Activated T-helper 1 cell treated with anti-CD3 and anti-CD28 coated beads, Interleukin-12 subunit alpha, Interleukin-12 subunit beta, Interleukin-2, Interleukin-4 antibody, amounts not matched to agents 30 ng/mL and 10 ng/mL and 1 ng/mL, durations not matched to agents 14 hours and 24 hours and 36 hours (primary cell): ENCODE measurements around the gene FCER2. TPM values are rescaled to one million over a fixed set of nuclear protein-coding genes. Genes with fewer than 3 reads are reported as not detected.

Experiments
- DNase-seq: peaks from one replicate; pipeline ENCODE4 v3.0.0; 2021; ENCODE audit warnings: low spot score
- H3K27ac Mint-ChIP-seq: one replicate; pipeline ENCODE4 v1.8.0; 2021; ENCODE audit warnings: mild to moderate bottlenecking, mixed read lengths
- H3K27me3 Mint-ChIP-seq: one replicate; pipeline ENCODE4 v1.8.0; 2022; ENCODE audit warnings: mild to moderate bottlenecking, moderate library complexity, mixed read lengths; ENCODE audit not compliant: insufficient read depth
- H3K36me3 Mint-ChIP-seq: one replicate; pipeline ENCODE4 v1.8.0; 2021; ENCODE audit warnings: low read depth, mixed read lengths
- H3K4me1 Mint-ChIP-seq: one replicate; pipeline ENCODE4 v1.8.0; 2021; ENCODE audit warnings: low read depth, mixed read lengths
- H3K4me3 Mint-ChIP-seq: one replicate; pipeline ENCODE4 v1.8.0; 2021; ENCODE audit warnings: mild to moderate bottlenecking, moderate library complexity, mixed read lengths
- H3K9me3 Mint-ChIP-seq: one replicate; pipeline ENCODE4 v1.8.0; 2021; ENCODE audit warnings: mixed read lengths
- intact Hi-C: fragments of 100-400 bp; cut with micrococcal nuclease; formaldehyde crosslinking; loops from one replicate; pipeline ENCODE4 v1.15.1; 2024
- total RNA-seq: library from RNA; stranded (reverse); gene quantifications from 2 replicates; pipeline ENCODE4 v1.2.3, GENCODE V29; 2022

FCER2 gene
- total RNA-seq, 1 donor from 2014 or later, result not detected

- no peak for DNase-seq
- Mint-ChIP-seq H3K9me3 (no peaks in the 10 kb centered on the region), H3K27me3 (no peaks in the 10 kb centered on the region), H3K4me3 (no peak overlapping the region), H3K36me3 (peaks cover 13% of the 10 kb centered on the region), H3K27ac (no peak overlapping the region), H3K4me1 (peaks cover 18% of the 10 kb centered on the region)
- intact Hi-C loops, result no loop called here
Observed at GRCh38 chr19:7642295-7643030, 59.5 kb downstream of the FCER2 start.

- peaks cover 13% of the 10 kb centered on the region for H3K36me3 Mint-ChIP-seq
Observed at GRCh38 chr19:7641290-7642276, 60.3 kb downstream of the FCER2 start.

GRCh38 chr19:7640803-7641202 is 61.1 kb downstream of the FCER2 start:
- no peak overlapping the region for H3K4me3 Mint-ChIP-seq
- peaks cover 22% of the 10 kb centered on the region for H3K4me1 Mint-ChIP-seq
- H3K36me3 Mint-ChIP-seq, result peaks cover 12% of the 10 kb centered on the region
- no peaks in the 10 kb centered on the region for H3K9me3 Mint-ChIP-seq
- no peak overlapping the region for H3K27ac Mint-ChIP-seq
- H3K27me3 Mint-ChIP-seq, result no peaks in the 10 kb centered on the region
- intact Hi-C loops, result no loop called here
- no peak for DNase-seq

More at GRCh38 chr19:7641290-7642276, 60.3 kb downstream of the FCER2 start:
- Mint-ChIP-seq H3K9me3 (no peaks in the 10 kb centered on the region), H3K4me1 (peaks cover 18% of the 10 kb centered on the region), H3K27ac (no peak overlapping the region), H3K4me3 (no peak overlapping the region), H3K27me3 (no peaks in the 10 kb centered on the region)
- intact Hi-C loops, result no loop called here
- DNase-seq, result no peak

GRCh38 chr19:7639863-7640348 is 62.0 kb downstream of the FCER2 start:
- Mint-ChIP-seq H3K4me1 (peaks cover 31% of the 10 kb centered on the region), H3K4me3 (peak overlapping the region; percentile 12), H3K27me3 (no peaks in the 10 kb centered on the region), H3K9me3 (no peaks in the 10 kb centered on the region), H3K27ac (no peak overlapping the region), H3K36me3 (peaks cover 8% of the 10 kb centered on the region)
- intact Hi-C loops, result no loop called here
- no peak for DNase-seq

- intact Hi-C loops, result no loop called here
- Mint-ChIP-seq H3K36me3 (peaks cover 8% of the 10 kb centered on the region), H3K4me3 (peak overlapping the region; percentile 77), H3K4me1 (peaks cover 35% of the 10 kb centered on the region), H3K27ac (no peak overlapping the region), H3K27me3 (no peaks in the 10 kb centered on the region), H3K9me3 (no peaks in the 10 kb centered on the region)
- no peak for DNase-seq
Observed at GRCh38 chr19:7638802-7639465, 63.0 kb downstream of the FCER2 start.

Other genes with a start within 250 kb of the FCER2 start
- 1.4 and 1.5 TPM in 2 replicates for gene PEX11G, start 213.1 kb downstream of the FCER2 start, total RNA-seq
- 4.8 and 5.2 TPM in 2 replicates for gene ZNF358, start 186.0 kb downstream of the FCER2 start, total RNA-seq
- 14.0 and 14.4 TPM in 2 replicates for gene MCOLN1, start 179.5 kb downstream of the FCER2 start, total RNA-seq
- gene PNPLA6, start 166.4 kb downstream of the FCER2 start, total RNA-seq, result 131 and 136 TPM in 2 replicates
- gene CAMSAP3, start 106.3 kb downstream of the FCER2 start, total RNA-seq, result 0.37 and 0.67 TPM in 2 replicates
- gene XAB2, start 72.6 kb downstream of the FCER2 start, total RNA-seq, result 50.7 and 51.2 TPM in 2 replicates
- gene PET100, start 72.3 kb downstream of the FCER2 start, total RNA-seq, result 88.5 and 93.4 TPM in 2 replicates
- gene PCP2, start 68.4 kb downstream of the FCER2 start, total RNA-seq, result 0.34 and 1.4 TPM in 2 replicates
- 101 and 102 TPM in 2 replicates for gene STXBP2, start 65.0 kb downstream of the FCER2 start, total RNA-seq
- gene RETN, start 33.1 kb downstream of the FCER2 start, total RNA-seq, result not detected in 2 replicates
- gene MCEMP1, start 25.0 kb downstream of the FCER2 start, total RNA-seq, result not detected in 2 replicates
- 72.2 and 86.8 TPM in 2 replicates for gene TRAPPC5, start 21.3 kb downstream of the FCER2 start, total RNA-seq
- not detected in 2 replicates for gene CLEC4G, start 30.0 kb upstream of the FCER2 start, total RNA-seq
- not detected in 2 replicates for gene CD209, start 45.4 kb upstream of the FCER2 start, total RNA-seq
- gene CLEC4M, start 61.1 kb upstream of the FCER2 start, total RNA-seq, result not detected in 2 replicates
- 4.4 TPM in 2 replicates for gene EVI5L, start 128.1 kb upstream of the FCER2 start, total RNA-seq
- gene PRR36, start 172.3 kb upstream of the FCER2 start, total RNA-seq, result 0.05 and 0.17 TPM in 2 replicates
- not detected in 2 replicates for gene LRRC8E, start 186.4 kb upstream of the FCER2 start, total RNA-seq
- gene MAP2K7, start 201.7 kb upstream of the FCER2 start, total RNA-seq, result 47.6 and 51.9 TPM in 2 replicates
- 6.9 and 7.5 TPM in 2 replicates for gene TGFBR3L, start 212.7 kb upstream of the FCER2 start, total RNA-seq
- gene SNAPC2, start 218.2 kb upstream of the FCER2 start, total RNA-seq, result 21.3 and 22.4 TPM in 2 replicates
- 1.9 and 2.6 TPM in 2 replicates for gene CTXN1, start 224.0 kb upstream of the FCER2 start, total RNA-seq
- 114 and 120 TPM in 2 replicates for gene TIMM44, start 241.5 kb upstream of the FCER2 start, total RNA-seq